Activated T-helper 9 cell treated with anti-CD3 and anti-CD28 coated beads, Interleukin-2, amount 50 U/mL, for 16 hours (primary cell): Measurements from ENCODE around the gene UQCR11.

ENCODE experiments used
- DNase-seq: peaks from one replicate; pipeline ENCODE4 v3.0.0-alpha.2; 2020; ENCODE audit warnings: low read depth

The UQCR11 gene

DNA sequence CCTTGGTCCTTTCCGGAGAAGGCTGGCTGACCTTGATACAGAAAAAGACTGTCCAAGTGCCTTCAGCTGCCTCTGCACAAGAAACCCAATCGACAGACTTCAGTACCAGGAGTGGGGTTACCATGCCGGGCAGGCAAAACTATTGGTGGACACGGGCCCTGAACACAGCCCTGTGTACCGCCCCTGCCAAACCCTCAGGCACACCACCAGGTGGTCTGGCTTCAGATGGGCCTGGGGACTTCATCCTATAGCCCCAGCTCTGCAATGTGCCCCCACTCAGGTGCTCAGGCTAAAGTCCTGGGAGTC, 29.6 kb upstream of the UQCR11 start:
- DNase-seq, result no peak

GRCh38 chr19:1634242-1634937, 29.1 kb upstream of the UQCR11 start:
- no peak for DNase-seq

GRCh38 chr19:1633269-1633826, 28.1 kb upstream of the UQCR11 start:
- no peak for DNase-seq

GRCh38 chr19:1632462-1633268, 27.4 kb upstream of the UQCR11 start:
- no peak for DNase-seq

- no peak for DNase-seq
Measured at GRCh38 chr19:1631557-1632100, 26.4 kb upstream of the UQCR11 start.

GRCh38 chr19:1630811-1631210, 25.5 kb upstream of the UQCR11 start:
- DNase-seq, result no peak

DNA sequence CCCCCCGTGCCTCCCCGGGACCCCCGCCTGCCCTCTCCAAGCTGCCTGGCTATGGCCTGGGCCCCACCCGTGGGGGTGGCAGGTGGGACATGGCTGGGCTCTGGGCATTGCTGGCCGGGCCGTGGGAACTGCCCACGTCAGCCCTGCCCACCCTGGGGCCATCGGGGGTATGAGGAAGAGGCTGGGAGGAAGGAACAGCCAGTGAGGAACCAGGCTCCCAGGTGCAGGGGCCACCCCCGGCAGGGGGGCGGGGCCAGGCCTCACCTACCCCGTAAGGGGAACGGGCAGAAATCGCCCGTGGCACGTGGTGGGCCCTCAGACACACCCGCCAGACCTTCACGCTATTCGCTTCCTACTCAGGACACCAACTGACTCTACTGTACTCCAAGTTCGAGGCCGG, 24.8 kb upstream of the UQCR11 start:
- DNase-seq, result no peak

GRCh38 chr19:1629256-1629808, 24.1 kb upstream of the UQCR11 start:
- DNase-seq, result no peak

GRCh38 chr19:1627194-1627593, 21.9 kb upstream of the UQCR11 start:
- no peak for DNase-seq

GRCh38 chr19:1626417-1627010, 21.3 kb upstream of the UQCR11 start:
- DNase-seq, result no peak

DNA sequence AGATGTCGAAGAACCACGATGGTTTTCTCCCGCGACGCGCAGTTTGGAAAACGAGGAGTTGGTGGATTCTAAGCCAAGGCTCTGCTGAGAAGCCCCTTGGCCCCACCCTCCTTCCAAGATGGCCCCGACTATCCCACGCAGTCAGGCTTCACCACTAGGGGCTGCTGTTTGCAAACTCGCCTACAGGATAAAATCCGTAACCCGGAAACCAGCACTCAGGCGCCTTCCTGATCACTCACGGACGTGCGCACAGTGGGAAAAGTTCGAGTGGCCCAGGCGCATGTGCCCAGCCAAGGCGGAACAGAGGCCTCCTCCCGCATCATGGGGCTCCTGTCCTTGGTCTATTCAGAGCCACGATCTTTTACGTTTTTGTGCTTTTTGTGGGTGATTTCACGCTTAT, 19.2 kb upstream of the UQCR11 start:
- DNase-seq, result peak; percentile 28

- no peak for DNase-seq
Measured at GRCh38 chr19:1622541-1622940, 17.3 kb upstream of the UQCR11 start.

DNA sequence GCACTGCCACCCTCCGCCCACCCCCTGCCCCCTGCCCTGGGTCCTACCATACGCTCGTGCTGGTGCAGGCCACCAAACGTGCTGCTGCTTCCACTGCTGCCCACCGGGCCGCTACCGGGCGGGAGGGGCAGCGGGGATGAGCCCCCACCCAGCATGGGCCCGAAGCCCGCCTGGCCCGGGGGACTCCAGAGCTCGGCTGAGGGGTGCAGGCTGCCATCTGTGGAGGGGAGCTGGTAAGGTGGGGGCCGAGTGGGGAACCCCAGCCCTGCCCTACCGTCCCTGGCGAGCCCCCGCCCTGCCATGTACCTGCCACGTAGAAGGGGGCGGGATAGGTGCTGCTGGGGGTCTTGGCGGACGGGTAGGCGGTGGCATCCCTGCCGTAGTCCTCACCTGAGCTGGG, 16.7 kb upstream of the UQCR11 start:
- no peak for DNase-seq

DNA sequence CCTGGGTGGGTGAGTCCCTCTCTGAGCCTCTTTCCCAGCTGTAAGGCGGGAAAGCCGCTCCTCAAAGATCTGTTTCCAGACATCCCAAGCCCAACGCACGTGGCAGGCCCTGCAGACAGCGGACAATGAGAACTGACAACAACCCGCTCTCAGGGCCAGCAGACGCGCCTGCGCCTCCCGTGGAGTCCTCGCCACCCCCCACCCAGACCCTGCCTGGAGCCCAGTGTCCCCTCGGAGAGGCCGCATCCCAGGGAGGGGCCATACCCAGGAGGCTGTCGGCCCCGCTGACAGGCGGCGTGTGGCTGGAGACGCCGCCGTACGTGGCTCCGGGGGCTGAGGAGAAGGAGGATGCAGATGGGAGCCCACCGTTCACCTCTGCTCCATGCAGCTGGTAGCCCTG, 16.3 kb upstream of the UQCR11 start:
- DNase-seq, result no peak

- DNase-seq, result no peak
Measured at GRCh38 chr19:1621021-1621420, 15.8 kb upstream of the UQCR11 start.

- no peak for DNase-seq
Measured at GRCh38 chr19:1620502-1620901, 15.2 kb upstream of the UQCR11 start.

- DNase-seq, result no peak
Measured at GRCh38 chr19:1619703-1620102, 14.4 kb upstream of the UQCR11 start.

DNA sequence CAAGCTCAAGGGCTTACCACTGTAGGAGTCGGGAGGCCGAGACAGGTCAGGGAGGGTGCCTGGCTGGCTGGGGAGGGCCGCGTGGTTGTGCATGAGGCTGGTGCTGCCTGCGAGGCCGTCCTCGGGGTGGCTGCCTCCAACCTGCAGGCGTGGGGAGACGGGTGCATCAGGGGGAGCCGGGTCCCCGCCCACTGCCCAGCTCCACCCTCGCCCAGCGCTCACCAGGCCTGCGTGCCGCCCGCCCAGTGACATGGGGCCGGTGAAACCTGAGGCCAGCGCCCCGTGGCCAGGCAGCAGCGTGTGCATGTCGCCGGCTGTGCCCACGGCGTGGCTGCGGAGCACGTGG, 13.8 kb upstream of the UQCR11 start:
- DNase-seq, result no peak

DNA sequence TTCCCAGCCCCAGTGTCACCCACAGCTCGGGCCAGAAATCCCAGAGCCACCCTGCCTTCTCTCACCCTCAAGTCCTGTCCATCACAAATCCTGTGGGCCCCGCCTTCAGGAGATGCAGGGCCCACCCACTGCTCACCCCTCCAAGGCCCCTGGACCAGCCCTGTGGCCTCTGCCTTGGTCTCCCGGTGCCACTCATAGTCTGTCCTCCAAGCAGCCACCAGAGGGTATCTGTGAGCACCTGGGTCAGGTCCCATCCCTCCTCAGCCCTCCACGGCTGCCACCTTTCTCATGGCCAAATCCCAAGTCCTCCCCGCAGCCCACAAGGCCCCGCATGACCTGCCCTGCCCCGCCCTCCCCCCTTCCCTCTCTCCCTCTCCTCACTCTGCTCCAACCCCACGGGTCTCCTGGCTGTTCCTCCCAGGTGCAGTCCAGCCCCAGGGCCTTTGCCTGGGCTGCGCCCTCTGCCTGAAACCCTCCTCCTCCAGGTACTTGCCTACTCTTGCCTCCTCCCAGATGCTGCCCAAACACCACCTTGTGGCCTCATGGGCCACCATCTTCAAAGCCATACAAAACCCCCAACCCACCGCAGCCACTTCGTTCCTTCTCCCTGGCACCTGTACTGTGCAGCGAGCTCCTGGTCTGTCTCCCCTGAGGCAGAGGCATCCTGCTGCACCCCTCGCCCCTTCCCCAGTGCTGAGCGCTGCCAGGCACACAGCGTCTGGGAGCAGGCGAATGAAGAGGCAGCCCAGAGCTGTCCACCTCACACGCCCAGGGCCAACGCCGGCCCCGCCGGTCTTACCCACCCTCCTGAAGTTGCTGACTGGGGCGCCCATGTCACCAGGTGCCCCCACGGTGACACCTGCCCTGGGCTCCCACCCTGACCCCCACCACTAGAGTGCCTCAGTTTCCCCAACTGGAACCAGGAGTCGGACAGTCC, 13.2 kb upstream of the UQCR11 start:
- no peak for DNase-seq

DNA sequence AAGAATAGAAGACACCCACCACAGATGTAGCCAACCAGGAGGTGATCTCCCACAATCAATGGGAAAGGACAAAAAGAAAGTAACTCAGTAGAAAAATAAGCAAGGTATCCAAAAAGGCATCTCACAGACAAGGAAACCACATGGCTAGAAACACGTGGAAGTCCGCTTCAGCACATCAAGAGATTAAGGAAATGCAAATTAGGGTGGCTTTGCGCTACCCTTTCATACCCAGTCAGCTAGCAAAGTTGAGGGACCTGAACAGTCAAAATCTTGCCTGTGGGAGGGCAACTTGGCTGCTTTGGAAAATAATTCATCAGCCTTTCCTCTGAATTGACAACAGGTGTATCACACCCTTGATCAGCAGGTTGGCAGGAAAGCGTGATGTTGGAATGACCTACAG, 11.6 kb upstream of the UQCR11 start:
- DNase-seq, result no peak

GRCh38 chr19:1616396-1616795, 11.1 kb upstream of the UQCR11 start:
- no peak for DNase-seq
